SU-DHL-6 (cell line): Measurements from ENCODE around the gene RIPPLY3.

Source experiments
- H2AFZ ChIP-seq: fragments of 200-600 bp; sonication (generic); 2 replicates; pipeline ENCODE4 v1.6.1; 2014; ENCODE audit warnings: low read depth, mild to moderate bottlenecking, moderate library complexity, mixed read lengths, antibody characterized with exemption, low read length; ENCODE audit not compliant: severe bottlenecking
- H3F3A ChIP-seq: fragments of 200-600 bp; shearing (Covaris generic); 2 replicates; pipeline ENCODE4 v1.6.0; 2016; ENCODE audit warnings: antibody characterized with exemption, mild to moderate bottlenecking; ENCODE audit not compliant: insufficient read depth
- H3K27ac ChIP-seq: fragments of 200-600 bp; sonication (generic); 2 replicates; pipeline ENCODE4 v1.5.1; 2016; ENCODE audit warnings: low read depth, mild to moderate bottlenecking, low read length, moderate library complexity, mixed read lengths
- H3K27me3 ChIP-seq: fragments of 200-600 bp; sonication (generic), shearing (Covaris generic); 2 replicates; pipeline ENCODE4 v1.6.0; 2014; ENCODE audit warnings: mild to moderate bottlenecking, low read length
- H3K36me3 ChIP-seq: fragments of 200-600 bp; sonication (generic); 2 replicates; pipeline ENCODE4 v1.6.1; 2014; ENCODE audit warnings: mild to moderate bottlenecking, low read length, mixed read lengths
- H3K4me2 ChIP-seq: fragments of 300-600, 200-600 bp; shearing (Covaris generic), sonication (generic); 2 replicates; pipeline ENCODE4 v1.6.0; 2014; ENCODE audit warnings: low read length, low read depth, mild to moderate bottlenecking; ENCODE audit not compliant: poor library complexity, severe bottlenecking
- H3K4me3 ChIP-seq: fragments of 200-600 bp; sonication (generic); 2 replicates; pipeline ENCODE4 v1.5.1; 2014; ENCODE audit warnings: antibody characterized with exemption, low read length, mild to moderate bottlenecking, mixed read lengths; ENCODE audit not compliant: insufficient read depth, poor library complexity, severe bottlenecking
- H3K79me2 ChIP-seq: fragments of 200-600 bp; sonication (generic); 2 replicates; pipeline ENCODE4 v1.6.1; 2014; ENCODE audit warnings: mild to moderate bottlenecking, low read length, moderate library complexity; ENCODE audit not compliant: insufficient read depth
- H3K9ac ChIP-seq: fragments of 200-600 bp; sonication (generic); 2 replicates; pipeline ENCODE4 v1.7.0; 2014; ENCODE audit warnings: mild to moderate bottlenecking, low read length
- H3K9me2 ChIP-seq: fragments of 200-600 bp; sonication (generic); replicated peaks from 2 replicates; pipeline ENCODE4 v1.6.1; 2014; ENCODE audit warnings: low read length; ENCODE audit not compliant: insufficient read depth
- H3K9me3 ChIP-seq: fragments of 200-600 bp; sonication (generic); 2 replicates; pipeline ENCODE4 v1.6.1; 2014; ENCODE audit warnings: low read length, mixed read lengths; ENCODE audit not compliant: insufficient read depth
- H4K20me1 ChIP-seq: fragments of 200-600 bp; sonication (generic); 2 replicates; pipeline ENCODE4 v1.6.1; 2014; ENCODE audit warnings: low read depth, mild to moderate bottlenecking, antibody characterized with exemption, low read length, moderate library complexity, mixed read lengths
- EZH2phosphoT487 ChIP-seq: fragments of 200-600 bp; sonication (generic), shearing (Covaris generic); conservative IDR thresholded peaks from 2 replicates; pipeline ENCODE4 v1.6.1; 2018; ENCODE audit warnings: mild to moderate bottlenecking, antibody characterized with exemption, low read length, moderate library complexity, mixed read lengths
- TF ChIP-seq, protein P1 (sequence below): fragments of 200-600 bp; sonication (generic); IDR thresholded peaks from one replicate; pipeline ENCODE4 v1.5.1; 2017; ENCODE audit warnings: antibody characterized with exemption, mild to moderate bottlenecking, low read length, moderate library complexity; ENCODE audit not compliant: insufficient read depth, poor library complexity, severe bottlenecking

Gene RIPPLY3

DNA sequence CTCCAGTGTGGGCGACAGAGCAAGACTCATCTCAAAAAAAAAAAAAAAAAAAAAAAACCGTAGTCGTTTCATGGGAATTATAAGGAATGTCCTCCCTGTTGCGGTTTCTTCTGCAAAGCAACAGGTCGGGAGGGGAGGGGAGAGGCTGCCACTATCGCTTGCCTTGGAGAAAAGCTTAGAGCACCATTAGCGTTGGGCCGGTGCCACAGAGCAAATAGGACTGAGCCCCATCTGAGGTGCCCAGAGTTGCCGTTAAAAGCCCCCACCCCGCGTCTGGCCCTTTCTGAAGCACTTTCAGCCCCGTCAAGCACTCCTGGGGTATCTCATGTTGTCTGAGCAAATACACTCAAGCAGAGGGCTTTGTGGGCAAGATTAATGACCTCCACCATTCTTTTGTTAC is 2.2 kb downstream of the RIPPLY3 start:
- Histone ChIP-seq H4K20me1 (no peaks in the 10 kb centered on the region), H2AFZ (no peak overlapping the region), H3K4me2 (no peak overlapping the region), H3F3A (no peaks in the 10 kb centered on the region), H3K27ac (no peak overlapping the region), H3K9me2 (no peaks in the 10 kb centered on the region), H3K27me3 (no peaks in the 10 kb centered on the region), H3K79me2 (no peaks in the 10 kb centered on the region), H3K36me3 (no peaks in the 10 kb centered on the region), H3K9ac (no peak overlapping the region), H3K4me3 (no peak overlapping the region), H3K9me3 (no peaks in the 10 kb centered on the region)
- TF ChIP-seq, protein P1, sequence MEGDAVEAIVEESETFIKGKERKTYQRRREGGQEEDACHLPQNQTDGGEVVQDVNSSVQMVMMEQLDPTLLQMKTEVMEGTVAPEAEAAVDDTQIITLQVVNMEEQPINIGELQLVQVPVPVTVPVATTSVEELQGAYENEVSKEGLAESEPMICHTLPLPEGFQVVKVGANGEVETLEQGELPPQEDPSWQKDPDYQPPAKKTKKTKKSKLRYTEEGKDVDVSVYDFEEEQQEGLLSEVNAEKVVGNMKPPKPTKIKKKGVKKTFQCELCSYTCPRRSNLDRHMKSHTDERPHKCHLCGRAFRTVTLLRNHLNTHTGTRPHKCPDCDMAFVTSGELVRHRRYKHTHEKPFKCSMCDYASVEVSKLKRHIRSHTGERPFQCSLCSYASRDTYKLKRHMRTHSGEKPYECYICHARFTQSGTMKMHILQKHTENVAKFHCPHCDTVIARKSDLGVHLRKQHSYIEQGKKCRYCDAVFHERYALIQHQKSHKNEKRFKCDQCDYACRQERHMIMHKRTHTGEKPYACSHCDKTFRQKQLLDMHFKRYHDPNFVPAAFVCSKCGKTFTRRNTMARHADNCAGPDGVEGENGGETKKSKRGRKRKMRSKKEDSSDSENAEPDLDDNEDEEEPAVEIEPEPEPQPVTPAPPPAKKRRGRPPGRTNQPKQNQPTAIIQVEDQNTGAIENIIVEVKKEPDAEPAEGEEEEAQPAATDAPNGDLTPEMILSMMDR, result no peak
- no peak for TF ChIP-seq EZH2phosphoT487

DNA sequence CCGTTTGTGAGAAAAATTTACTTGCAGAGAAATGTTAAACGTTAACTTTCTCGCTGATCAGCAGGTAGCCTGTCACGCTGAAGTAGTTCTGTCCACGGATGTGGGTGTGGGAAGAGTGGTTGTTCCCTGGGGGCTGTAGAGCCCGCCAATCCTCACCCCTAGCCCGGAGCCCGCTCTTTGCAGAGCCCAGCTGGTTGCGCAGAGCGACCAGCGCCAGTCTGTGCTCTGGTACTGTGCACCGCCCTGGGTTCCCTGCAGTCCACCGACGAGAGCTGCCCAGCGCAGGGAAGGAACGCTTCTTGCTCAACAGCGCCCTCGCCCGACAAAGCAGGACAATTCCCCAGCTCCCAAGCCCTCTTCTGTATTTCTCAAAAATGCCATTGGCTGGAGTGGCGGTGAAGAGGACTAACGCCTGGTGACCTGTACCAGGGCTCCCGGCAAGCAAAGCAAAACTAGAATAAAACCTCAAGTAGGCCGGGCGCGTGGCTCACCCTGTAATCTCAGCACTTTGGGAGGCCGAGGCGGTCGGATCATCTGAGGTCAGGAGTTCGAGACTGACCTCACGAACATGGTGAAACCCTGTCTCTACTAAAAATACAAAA is 3.3 kb downstream of the RIPPLY3 start:
- Histone ChIP-seq H2AFZ (no peak overlapping the region), H3K9me2 (no peaks in the 10 kb centered on the region), H3K27me3 (no peaks in the 10 kb centered on the region), H3K4me3 (no peak overlapping the region), H3F3A (no peaks in the 10 kb centered on the region), H3K27ac (no peak overlapping the region), H3K36me3 (no peaks in the 10 kb centered on the region), H4K20me1 (no peaks in the 10 kb centered on the region), H3K4me2 (peak overlapping the region; percentile 3), H3K9ac (no peak overlapping the region), H3K9me3 (no peaks in the 10 kb centered on the region), H3K79me2 (no peaks in the 10 kb centered on the region)
- TF ChIP-seq EZH2phosphoT487, result no peak
- TF ChIP-seq, protein P1, result peak; percentile 41

DNA sequence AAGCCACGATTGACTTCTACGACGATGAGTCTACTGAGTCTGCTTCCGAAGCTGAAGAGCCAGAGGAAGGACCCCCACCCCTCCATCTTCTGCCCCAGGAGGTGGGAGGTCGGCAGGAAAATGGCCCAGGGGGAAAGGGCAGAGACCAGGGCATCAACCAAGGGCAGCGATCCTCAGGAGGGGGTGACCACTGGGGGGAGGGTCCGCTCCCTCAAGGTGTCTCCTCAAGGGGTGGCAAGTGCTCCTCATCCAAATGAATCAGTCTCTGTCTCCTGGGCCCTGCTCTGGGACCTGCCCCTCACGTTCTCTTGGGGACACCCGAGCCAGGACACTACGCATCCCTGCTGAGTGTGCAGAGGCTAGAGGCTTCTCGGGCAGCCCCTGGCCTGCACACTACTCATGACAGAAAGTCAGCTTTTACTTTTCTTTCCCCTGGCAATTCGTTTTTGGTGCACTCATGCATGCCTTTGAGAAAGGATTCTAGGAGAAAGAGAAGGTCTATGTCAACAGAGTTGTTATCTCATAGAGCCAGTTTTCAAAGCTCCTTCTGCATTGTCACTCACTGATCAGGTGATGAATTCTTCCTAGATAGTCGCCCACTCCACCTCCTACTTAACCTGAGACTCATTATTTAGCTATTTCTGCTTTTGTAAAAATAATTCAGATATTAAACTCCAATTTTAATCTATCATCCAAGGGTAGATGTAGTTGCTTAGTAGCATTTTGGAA is 11.6 kb downstream of the RIPPLY3 start:
- H3K79me2 ChIP-seq, result no peaks in the 10 kb centered on the region
- no peak overlapping the region for H3K27ac ChIP-seq
- H3F3A ChIP-seq, result no peaks in the 10 kb centered on the region
- H3K4me2 ChIP-seq, result no peak overlapping the region
- no peak overlapping the region for H3K9ac ChIP-seq
- H3K9me3 ChIP-seq, result no peaks in the 10 kb centered on the region
- H3K9me2 ChIP-seq, result no peaks in the 10 kb centered on the region
- H3K4me3 ChIP-seq, result no peak overlapping the region
- TF ChIP-seq, protein P1, result no peak
- TF ChIP-seq EZH2phosphoT487, result no peak
- no peak overlapping the region for H2AFZ ChIP-seq
- no peaks in the 10 kb centered on the region for H3K36me3 ChIP-seq
- no peaks in the 10 kb centered on the region for H4K20me1 ChIP-seq
- no peaks in the 10 kb centered on the region for H3K27me3 ChIP-seq
